HG03159 (cell line): ENCODE data around the gene SERPINB13.
"Not testable (repeated sequence)": the region's sequence is repeated elsewhere in the genome, so short reads cannot be mapped to it uniquely, and the experiment has no call there.

Experiments used
- ATAC-seq: cut with Tn5 transposase; IDR thresholded peaks from one replicate; pipeline ENCODE4 v1.9.1; 2021; ENCODE audit warnings: mild to moderate bottlenecking, moderate library complexity; ENCODE audit not compliant: unreplicated experiment

Gene SERPINB13

DNA sequence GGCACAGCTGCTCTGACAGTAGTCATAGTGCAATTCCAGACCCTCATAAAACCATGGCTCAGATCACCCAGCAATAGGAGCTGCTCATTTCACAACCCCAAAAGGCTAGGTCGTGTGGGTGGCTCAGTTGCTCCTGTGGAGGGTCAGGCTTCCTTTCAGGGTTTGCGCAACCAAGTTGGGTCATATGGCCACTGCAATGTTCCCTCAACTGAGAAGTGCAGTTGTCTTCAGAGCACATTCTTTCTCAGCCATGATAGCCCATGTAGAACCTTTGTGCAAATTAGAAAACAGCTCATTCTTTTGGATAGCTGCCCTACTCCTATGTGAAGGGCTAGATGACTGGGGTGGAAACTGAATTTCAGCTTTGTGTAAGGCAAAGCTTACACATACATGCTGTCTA, 3.2 kb downstream of the SERPINB13 start:
- no peak for ATAC-seq

DNA sequence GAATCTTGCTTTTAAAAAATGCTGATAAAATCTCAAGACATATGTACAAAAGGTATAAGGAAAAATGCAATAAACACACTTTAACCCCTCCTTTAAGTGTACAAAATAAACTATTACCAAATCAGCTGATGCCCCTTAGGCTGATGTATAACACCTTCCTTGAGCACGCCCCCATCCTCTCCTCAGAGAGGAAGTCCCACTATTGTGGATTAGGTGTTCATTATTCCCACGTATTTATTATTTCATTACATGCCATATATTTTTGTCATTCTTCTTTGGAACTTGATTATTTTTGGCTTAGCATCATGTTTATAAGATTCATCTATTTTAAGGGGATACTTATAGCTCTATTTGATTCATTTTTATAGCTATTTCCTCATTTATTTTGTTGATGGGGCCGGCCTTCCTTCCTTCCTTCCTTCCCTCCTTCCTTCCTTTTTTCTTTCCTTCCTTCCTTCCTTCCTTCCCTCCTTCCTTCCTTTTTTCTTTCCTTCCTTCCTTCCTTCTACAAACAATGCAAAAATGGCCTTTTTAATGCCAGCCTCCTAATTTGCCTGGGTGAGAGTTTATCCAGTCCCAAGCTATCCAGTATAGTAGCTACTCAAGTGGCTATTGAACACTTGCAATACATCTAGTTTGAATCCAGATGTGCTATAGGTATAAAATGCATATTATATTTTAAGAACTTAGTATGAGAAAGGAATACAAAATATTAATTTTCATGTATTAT, 4.0 kb downstream of the SERPINB13 start:
- ATAC-seq: no peak

DNA sequence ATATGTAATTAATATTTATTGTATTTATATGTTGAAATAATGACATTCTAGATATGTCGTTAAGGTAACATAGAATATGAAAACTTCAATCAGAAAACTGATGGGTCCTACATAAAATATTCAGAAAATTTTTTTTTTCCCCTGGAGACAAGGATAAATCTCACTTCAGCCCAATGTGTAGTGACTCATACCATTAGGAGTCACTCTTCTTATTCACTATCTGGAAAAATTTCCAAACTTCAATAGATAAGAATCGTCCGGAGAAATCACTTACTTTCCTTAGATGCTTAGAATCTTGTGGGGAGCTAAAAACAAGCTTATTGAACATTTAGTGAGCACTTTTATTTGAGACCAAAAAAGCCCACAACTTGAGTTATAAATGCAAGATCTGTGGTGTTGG, 4.6 kb downstream of the SERPINB13 start:
- ATAC-seq: no peak

DNA sequence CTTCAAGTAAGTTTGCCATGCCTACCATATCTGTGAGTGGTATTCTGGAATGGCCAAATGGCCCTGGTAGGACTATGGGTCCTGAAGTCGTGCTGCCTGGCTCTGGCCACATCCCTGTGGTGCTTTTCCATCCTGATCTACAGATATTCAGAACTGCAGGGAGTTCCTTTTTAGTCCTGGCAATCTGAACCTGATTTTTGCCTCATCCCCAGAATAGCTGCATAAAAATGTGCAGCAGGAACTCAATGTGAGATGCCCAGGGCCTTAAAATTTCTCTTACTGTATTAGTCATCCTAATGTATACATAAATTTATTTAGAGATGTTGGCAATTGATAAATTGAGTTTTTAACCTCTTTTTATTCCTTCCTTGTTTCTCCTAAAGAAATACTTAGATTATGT, 5.3 kb downstream of the SERPINB13 start:
- ATAC-seq: no peak

DNA sequence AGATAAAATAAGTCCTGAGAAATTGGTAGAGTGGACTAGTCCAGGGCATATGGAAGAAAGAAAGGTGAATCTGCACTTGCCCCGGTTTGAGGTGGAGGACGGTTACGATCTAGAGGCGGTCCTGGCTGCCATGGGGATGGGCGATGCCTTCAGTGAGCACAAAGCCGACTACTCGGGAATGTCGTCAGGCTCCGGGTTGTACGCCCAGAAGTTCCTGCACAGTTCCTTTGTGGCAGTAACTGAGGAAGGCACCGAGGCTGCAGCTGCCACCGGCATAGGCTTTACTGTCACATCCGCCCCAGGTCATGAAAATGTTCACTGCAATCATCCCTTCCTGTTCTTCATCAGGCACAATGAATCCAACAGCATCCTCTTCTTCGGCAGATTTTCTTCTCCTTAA, 9.8 kb downstream of the SERPINB13 start:
- ATAC-seq: no peak

DNA sequence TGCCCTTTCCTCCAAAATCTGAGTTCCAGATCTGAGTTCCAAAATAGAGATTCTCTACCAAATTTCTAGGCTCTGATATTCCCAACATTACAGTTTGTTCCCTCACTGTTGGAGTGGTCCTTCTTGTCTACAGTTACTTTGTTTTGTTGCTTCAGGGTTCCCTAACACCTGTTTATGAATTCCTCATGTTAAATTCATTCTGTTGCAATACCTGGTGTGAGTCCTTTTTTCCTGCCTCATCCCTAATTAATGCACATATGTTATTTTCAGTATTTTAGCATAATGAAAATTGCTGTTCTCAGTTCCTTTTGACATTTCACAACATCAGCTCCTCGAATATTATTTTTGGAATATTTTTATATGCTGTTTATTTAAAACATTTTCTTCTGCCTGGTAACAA, 16.2 kb downstream of the SERPINB13 start:
- ATAC-seq: no peak

DNA sequence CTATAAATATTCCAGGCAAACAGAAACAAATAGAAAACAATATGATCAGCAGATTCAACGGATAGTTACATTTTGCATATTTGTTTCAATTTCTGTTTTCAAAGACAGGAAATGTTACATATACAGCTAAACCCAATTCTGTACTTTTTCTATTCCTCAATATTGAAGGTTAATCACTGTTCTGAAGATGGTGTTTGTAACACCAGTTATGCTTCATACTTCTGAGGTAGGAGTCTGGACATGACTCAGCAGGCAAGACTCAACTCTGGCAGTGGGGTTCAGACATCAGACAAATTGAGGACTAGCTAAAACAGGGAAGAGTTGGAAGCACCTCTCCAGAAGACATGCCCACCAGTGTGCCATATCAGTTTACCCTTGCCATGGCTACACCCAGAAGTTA, 16.6 kb downstream of the SERPINB13 start:
- peak; percentile 96 for ATAC-seq

DNA sequence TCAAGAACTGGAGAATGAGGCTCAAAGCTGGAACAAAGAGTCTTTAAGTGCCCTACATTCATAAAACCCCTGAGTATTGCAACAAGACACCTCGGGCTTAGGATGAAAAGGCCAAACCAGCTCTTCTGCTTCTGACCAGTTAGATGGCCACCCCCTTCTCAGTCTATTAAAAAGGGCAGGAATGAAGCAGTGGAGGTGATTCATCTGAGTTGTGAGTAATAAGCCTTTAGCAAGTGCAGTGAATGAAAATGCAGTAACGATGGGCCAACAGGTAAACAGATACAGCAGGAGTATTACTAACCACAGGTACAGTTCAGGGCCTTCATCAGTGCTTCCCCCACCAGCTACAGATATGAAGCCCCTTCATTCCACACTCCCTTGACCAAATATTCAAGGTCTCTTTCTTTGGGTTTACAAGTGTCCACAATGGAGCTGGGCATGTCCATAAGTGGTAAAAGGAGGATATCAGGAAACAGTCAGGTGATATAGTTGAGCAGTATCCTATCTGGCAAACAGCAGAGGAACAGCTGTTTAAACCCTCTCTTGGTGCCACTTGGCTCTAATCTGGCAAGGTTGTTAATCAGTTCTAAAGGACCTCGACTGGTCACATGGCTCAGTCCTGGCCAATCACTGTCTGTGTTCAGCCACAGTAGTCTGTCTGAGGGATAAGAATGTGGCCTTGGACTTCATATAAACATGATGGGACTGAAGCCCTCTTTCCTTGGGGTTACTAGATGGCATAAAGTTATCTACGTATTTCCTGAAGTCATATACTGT, 17.8 kb downstream of the SERPINB13 start:
- ATAC-seq: no peak

DNA sequence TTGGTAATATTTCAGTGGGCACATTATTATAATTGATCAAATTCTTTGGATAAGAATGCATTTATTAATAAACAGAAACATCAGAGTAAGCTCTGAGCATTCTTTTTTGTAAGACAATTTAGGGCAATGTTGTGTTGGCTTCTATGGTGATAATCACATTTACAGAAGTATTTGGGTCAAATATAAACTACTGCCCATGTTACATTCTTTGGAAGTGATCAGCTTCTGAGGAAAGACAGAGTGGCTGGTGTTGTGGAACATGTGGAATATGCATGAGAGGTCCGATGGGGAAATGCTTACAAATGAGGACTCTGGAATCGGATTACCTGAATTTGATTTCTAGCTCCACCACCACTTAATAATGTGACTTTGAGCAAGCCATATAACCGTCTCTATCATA, 19.4 kb downstream of the SERPINB13 start:
- no peak for ATAC-seq

DNA sequence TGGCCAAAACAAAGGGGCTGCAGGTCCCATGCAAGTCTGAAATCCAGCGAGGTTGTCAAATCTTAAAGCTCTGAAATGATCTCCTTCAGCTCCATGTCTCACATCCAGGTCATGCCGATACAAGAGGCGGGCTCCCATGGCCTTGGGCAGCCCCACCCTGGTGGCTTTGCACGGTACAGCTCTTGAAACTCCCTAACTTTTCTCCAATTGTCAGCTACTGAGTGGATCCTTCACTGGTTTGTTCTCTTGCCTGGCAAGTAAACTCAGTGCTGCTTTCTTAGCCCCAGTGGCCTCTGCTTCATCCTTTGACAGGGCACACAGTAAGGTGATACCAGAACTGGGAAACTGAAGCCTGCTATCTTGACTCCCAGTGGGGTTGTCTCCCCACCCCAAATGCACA, 26.3 kb downstream of the SERPINB13 start:
- ATAC-seq: no peak

DNA sequence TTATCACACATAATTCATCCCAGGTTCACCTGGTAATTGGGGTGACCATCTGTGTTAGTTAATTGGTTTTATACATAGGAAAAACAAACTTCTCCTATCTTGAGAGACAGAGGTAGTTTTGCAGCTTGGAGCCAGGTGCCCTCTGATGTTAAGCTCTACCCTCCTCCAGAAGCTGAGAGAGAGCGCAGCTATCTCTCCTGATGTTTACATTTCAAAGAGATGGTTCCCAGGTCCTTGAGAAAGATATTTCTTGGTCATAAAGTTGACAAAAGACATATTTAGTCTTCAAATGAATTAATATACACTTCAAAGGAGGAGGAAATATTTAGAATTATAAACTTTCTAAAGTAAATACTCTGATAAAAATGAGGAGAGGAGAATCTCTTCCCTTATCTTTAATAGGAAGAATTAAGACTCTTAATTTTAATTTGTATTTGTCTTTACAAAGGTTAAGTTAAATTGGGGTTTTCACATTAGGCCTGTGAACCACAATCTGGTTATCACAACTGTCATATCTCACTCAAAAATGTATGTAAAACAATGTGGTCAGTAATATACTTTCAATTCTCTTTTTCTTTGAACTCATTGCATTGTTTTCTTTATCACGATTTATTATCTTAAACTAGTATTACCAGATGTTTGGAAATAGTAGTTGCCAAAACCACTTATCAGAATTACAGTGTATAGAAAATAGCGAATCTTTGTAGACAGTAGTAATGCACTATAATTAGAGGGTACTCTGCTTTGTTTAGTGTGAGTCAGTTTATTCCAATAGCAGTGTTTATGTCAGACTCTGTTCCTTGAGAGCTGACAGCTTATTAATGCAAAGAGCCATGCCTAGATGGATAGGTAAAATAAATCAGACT, 30.1 kb downstream of the SERPINB13 start:
- peak; percentile 84 for ATAC-seq

DNA sequence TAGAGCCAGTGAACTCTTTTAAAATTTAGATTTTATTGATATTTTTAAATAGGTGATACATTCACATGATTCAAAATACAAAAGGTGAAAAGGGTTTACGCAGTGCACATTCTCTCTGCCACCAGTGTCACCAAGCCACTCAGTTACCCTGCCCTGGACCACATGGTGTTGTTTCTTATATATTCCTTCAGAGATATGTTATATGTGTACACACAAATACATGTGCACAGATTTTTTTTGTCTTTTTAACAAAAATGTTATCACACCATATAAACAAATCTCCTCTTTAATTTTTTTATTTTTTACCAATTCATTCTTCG, 30.7 kb downstream of the SERPINB13 start:
- ATAC-seq: no peak

DNA sequence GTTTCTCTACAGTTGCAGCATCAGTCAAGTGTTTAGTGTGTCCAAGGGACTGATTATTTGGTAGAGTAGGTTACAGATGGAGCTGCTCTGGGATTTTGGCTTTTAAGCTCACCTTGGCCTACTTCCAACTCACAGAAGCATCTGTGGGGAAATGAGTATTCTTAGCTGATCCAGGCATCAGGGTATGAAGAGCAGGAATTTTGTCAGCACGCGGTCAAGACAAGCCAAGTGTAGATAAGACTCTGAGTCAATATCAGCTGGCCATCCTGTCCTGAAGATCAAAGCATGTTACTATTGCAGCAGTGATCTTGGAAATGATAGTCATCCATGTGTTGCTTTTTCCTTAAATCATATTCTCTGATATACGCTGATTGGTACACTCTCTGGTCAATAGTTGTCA, 32.5 kb downstream of the SERPINB13 start:
- ATAC-seq: no peak

DNA sequence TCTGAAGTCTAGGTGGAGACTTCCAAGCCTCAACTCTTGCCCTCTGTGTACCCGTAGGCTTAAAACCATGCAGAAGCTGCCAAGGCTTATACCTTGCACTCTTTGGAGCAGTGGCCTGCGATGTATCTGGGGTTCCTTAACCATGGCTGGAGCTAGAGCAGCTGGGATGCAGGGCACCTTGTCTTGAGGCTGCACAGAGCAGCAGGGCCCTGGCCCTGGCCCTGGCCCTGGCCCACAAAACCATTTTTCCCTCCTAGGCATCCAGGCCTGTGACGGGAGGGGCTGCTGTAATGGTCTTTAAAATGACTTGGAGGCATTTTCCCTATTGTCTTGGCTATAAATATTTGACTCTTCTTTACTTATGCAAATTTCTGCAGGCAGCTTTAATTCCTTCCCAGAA, 37.7 kb downstream of the SERPINB13 start:
- ATAC-seq: no peak

DNA sequence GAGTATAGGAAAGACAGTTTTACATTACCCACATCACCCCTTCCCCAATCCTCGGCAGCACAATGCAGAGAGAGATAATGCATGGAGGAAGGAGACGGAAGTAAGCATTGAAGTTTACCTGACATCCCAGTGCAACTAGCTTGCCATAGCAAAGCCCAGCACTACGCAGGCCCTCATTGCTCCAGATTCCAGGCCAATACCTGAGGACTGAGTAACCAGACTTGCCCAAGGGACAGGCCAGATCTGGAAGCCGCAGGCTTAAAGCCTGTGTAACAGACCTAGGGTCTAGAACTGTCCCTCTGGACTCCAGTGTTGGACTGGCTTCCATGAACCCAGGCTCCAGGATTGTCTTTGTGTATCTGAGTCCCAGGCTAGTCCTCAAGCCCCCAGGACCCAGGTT, 39.3 kb downstream of the SERPINB13 start:
- ATAC-seq: no peak

DNA sequence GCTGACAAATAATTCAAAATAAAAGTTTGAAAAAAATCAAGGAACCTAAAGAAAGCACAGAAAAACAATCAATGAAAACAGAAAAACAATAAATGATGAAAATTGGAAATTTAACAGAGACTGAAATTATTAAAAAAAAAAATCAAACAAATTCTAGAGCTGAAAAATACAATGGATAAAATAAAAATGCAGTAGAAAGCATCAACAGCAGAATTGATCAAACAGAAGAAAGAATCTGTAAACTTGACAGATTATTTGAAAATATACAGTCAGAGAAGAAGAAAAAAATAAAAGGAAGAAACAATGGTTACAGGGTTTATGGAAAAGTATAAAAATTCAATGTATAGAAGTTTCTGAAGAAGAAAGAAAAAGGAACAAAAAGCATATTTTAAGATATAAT, 40.7 kb downstream of the SERPINB13 start:
- no peak for ATAC-seq

DNA sequence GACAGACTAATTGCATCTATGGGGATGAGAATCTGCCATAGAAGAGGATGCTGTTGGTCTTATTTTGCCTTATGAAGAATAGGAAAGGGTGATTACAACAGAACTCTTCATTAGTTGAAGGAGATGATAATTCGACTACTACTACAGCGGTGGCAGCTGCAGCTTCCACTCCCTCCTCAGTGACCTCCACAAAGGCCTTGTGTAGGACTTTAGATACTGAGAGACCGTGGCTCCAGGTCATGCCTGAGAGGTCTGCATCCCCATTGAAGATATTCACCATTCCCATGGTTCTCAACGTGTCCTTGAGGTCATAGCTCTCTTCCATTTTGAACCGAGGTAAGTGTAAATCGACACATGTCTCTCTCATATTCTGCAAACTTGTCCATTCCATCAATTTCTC, 50.6 kb downstream of the SERPINB13 start:
- no peak for ATAC-seq

DNA sequence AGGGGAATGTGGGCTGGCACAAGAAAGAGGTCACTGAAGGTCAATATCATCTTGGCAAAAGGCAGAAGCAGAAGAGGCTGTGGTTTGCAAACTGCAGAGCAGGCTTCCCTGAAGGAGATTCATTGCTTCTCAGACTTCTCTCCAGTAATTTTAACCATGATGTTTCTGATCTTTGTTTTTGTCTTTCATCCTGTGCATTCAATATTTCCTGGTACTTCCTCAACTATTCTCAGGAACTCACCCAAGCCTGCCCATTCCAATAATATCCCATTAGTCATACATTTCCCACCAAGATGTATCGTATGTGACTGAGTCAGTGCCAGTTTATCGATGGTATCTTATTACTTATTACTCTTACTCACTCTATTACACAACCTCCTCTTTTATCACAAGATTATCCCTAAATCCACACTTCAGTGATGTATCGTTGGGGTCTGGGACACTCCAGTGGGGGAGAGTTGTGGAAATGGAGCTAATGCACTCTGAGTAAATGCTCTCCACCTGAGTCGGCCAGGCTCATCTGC, 54.1 kb downstream of the SERPINB13 start:
- not testable (repeated sequence) for ATAC-seq

DNA sequence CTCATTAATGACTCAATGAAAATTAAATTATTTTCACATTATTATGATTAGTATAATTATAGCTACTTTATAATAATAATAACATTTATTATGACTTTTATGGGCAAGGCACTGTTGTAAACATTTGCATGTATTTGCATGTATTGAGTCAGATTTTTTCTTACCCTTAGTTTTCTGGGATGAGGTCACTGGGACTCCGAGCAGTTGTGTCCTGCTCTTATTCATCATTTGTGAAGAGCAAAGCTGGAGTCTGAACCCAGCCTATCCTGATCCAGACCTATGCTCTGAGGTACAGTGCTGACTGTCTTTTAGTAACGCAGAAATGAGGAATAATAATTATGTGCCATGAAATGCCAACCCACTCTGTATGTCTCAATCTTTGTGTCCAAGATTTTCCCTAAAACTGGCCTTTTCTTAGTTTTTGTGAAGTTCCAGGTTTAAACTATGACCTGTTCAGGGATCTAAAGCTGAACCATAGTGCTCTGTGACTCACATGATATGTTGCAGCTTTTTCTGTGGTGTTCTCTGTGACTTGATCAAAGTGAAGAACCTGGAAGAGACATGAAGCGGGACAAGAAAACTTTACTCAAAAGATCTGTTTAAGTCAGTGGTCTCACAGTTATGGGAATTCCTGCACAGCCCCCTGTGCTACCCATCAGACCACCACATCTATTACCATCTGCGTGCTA, 55.7 kb downstream of the SERPINB13 start:
- not testable (repeated sequence) for ATAC-seq

DNA sequence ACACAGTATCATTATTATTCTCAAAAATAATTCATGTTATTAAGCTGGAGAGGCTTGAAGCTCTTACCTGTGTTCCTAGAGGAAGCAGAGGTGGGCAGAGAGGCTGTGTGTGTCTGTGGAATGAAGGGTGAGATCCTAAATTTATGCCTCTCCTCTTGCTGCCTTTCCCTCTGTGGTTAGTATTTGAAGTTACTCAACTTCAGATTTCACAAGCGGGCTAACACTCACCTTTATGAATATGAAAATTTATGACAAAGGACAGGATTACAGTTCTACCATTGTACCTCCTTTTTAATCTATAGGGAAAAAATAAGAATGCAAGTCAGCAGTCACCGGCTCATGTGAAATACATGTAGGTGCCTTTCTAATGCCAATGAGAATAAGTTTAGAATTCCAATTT, 57.0 kb downstream of the SERPINB13 start, which contains the start of gene SERPINB4:
TSS of gene SERPINB4 (minus strand) at position 115 of the 400 bp plus-strand sequence. CDS start 679 bp downstream, outside the sequence.
- ATAC-seq: not testable (repeated sequence)

DNA sequence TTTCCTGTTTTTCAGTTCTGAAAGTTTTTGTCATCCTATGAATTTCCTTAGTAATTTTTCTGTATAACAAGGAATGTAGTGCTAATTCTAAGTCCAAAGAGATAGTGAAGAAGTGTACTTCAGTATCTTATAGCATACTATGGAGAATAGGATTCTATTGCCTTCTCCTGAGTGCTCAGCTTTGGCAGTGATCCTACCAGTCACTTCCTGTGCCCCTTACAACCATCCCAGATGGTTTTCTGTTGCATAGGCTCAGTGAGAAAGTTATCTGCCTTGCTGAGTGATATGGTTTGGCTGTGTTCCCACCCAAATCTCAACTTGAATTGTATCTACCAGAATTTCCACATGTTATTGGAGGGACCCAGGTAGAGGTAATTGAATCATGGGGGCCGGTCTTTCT, 57.6 kb downstream of the SERPINB13 start:
- not testable (repeated sequence) for ATAC-seq
